Measurements from ENCODE around the gene IMP4.

- TF ChIP-seq TCF7L2 (IDR thresholded peaks at IDR 0.05; ENCODE audit: borderline replicate concordance, extremely low read depth, insufficient read depth, insufficient read length), result no peak
- no peak for TF ChIP-seq ELF1 (IDR thresholded peaks at IDR 0.05; ENCODE audit: borderline replicate concordance, low read depth)
- TF ChIP-seq POLR2A (IDR thresholded peaks at IDR 0.05; ENCODE audit: borderline replicate concordance, extremely low read depth, insufficient read depth, insufficient read length), result no peak
- no peak for TF ChIP-seq CTCF (IDR thresholded peaks at IDR 0.05 in 2 of 3, conservative IDR thresholded peaks at IDR 0.05 in 1 of 3; ENCODE audit: borderline replicate concordance in 1 of 3, insufficient read depth in 1 of 3, low read depth in 2 of 3, low read length in 2 of 3)
- TF ChIP-seq MAX (IDR thresholded peaks at IDR 0.05), result no peak
- TF ChIP-seq FOSL1 (IDR thresholded peaks at IDR 0.05; ENCODE audit: low read depth), result no peak
- TF ChIP-seq ATF3 (IDR thresholded peaks at IDR 0.05), result no peak
- TF ChIP-seq EGR1 (IDR thresholded peaks at IDR 0.05; ENCODE audit: low read depth), result no peak
- TF ChIP-seq EZH2 (IDR thresholded peaks at IDR 0.05), result no peak
- TF ChIP-seq POLR2AphosphoS5 (IDR thresholded peaks at IDR 0.05; ENCODE audit: low read depth, low read length), result no peak
- no peak for TF ChIP-seq ZBTB33 (IDR thresholded peaks at IDR 0.05; ENCODE audit: extremely low read depth, insufficient replicate concordance, low read length)
- no peak for TF ChIP-seq SRF (IDR thresholded peaks at IDR 0.05; ENCODE audit: low read depth)
- TF ChIP-seq SIN3A (IDR thresholded peaks at IDR 0.05; ENCODE audit: low read depth), result no peak
These were observed 24.0 kb downstream of the IMP4 start for GRCh38 chr2:130366720-130367119.

Measured in HCT116 (cell line).